ENCODE data around the gene SEC62. TPM values are rescaled to one million over a fixed set of nuclear protein-coding genes. Genes with fewer than 3 reads are reported as not detected.

SEC62 gene
- total RNA-seq, 1 donor from 2014 or later, result 94.6 TPM

DNA sequence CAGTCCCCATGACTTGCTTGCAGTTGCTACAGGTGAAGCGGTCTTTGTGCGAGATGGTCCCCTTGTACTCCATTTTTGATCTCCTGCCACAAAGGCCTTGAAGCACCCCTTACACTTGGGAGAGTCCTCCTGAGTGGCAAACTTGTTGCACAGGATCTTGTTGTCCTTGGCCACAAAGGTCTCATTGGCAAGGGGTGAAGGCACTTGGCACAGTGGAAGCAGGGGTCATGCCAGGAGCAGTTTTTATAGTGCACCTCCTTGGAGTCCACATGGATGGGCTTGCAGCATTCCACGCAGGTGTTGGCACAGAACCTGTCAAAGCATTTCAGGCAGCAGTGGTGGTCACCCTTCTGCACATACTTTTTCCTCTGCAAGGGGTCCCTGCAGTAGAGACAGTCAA lies 20.3 kb upstream of the SEC62 start:
- H3K4me1 Mint-ChIP-seq (ENCODE audit: low read depth), result peaks cover 5% of the 10 kb centered on the region
- H3K27me3 Mint-ChIP-seq, result peaks cover 6% of the 10 kb centered on the region
- no peaks in the 10 kb centered on the region for H3K9me3 Mint-ChIP-seq (ENCODE audit: low read depth)
- H3K36me3 Mint-ChIP-seq (ENCODE audit: insufficient read depth), result no peaks in the 10 kb centered on the region
- no peak overlapping the region for H3K4me3 Mint-ChIP-seq (ENCODE audit: low read depth)
- DNase-seq (ENCODE audit: low spot score, unreplicated experiment), result no peak
- H3K27ac Mint-ChIP-seq, result no peak overlapping the region
- TF ChIP-seq, protein P1, sequence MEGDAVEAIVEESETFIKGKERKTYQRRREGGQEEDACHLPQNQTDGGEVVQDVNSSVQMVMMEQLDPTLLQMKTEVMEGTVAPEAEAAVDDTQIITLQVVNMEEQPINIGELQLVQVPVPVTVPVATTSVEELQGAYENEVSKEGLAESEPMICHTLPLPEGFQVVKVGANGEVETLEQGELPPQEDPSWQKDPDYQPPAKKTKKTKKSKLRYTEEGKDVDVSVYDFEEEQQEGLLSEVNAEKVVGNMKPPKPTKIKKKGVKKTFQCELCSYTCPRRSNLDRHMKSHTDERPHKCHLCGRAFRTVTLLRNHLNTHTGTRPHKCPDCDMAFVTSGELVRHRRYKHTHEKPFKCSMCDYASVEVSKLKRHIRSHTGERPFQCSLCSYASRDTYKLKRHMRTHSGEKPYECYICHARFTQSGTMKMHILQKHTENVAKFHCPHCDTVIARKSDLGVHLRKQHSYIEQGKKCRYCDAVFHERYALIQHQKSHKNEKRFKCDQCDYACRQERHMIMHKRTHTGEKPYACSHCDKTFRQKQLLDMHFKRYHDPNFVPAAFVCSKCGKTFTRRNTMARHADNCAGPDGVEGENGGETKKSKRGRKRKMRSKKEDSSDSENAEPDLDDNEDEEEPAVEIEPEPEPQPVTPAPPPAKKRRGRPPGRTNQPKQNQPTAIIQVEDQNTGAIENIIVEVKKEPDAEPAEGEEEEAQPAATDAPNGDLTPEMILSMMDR (IDR thresholded peaks at IDR 0.05; ENCODE audit: unreplicated experiment), result no peak

DNA sequence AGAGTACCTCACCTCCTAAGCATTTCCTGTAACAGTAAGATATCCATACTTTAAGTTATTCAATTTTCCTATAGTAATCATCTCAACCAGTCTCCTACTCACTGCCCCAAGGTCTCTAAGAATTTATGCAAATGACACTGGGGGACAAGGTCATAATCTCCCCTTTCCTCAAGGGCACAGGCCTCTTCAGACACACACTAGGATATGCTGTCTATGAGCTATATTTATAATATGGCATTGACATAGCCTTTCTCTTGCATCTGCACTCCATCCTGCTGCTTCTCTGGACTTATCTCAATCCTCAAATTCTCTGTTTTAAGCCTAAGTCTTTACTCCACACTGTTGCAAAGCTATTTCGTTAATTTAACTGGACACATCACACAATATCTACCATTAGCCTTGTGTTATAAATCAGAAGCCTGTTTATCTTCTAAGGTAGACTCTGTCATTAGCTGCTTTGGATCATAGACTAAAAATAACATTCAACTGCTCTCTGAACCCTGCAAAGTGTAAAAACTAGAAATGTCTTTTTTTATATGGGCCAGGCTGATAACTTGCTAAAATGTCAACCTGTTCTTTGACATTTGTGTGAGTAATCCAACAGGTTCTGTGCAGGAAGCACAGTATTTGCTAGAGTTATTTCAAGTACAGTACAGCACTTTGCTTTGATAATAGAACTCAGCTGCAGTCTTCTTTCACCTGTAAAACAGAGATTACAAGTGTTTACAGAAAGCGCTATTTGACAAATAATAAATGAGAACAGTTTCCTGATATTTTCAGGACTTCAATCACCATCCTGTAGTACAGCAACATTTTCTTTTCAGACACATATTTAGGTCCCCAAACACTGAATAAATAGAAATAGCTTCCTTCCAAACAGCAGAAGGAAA lies 17.8 kb upstream of the SEC62 start:
- Mint-ChIP-seq H3K36me3 (ENCODE audit: insufficient read depth) (no peaks in the 10 kb centered on the region), H3K27ac (no peak overlapping the region), H3K4me3 (ENCODE audit: low read depth) (no peak overlapping the region), H3K27me3 (peaks cover 6% of the 10 kb centered on the region), H3K9me3 (ENCODE audit: low read depth) (no peaks in the 10 kb centered on the region), H3K4me1 (ENCODE audit: low read depth) (peaks cover 5% of the 10 kb centered on the region)
- TF ChIP-seq, protein P1 (IDR thresholded peaks at IDR 0.05; ENCODE audit: unreplicated experiment), result no peak
- DNase-seq (ENCODE audit: low spot score, unreplicated experiment), result no peak

DNA sequence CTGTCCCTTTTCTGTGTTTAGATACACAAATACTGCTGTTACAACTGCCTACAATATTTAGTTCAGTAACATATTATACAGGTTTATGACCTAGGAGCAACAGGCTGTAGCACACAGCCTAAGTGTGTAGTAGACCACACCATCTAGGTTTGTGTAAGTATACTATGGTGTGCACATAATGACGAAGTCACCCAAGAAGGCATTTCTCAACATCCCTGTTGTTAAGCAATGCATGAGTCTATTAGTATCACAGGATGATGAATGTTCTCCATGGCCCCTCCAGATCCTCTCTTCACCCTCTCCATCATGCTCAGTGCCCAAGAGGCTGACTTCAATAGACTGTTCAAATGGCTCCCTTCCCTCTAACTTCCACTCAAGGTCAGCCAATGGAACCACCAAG lies 14.6 kb upstream of the SEC62 start:
- no peak overlapping the region for H3K4me3 Mint-ChIP-seq (ENCODE audit: low read depth)
- DNase-seq (ENCODE audit: low spot score, unreplicated experiment), result no peak
- TF ChIP-seq, protein P1 (IDR thresholded peaks at IDR 0.05; ENCODE audit: unreplicated experiment), result no peak
- H3K9me3 Mint-ChIP-seq (ENCODE audit: low read depth), result no peaks in the 10 kb centered on the region
- H3K27ac Mint-ChIP-seq, result no peak overlapping the region
- H3K27me3 Mint-ChIP-seq, result peaks cover 7% of the 10 kb centered on the region
- peaks cover 5% of the 10 kb centered on the region for H3K4me1 Mint-ChIP-seq (ENCODE audit: low read depth)
- H3K36me3 Mint-ChIP-seq (ENCODE audit: insufficient read depth), result no peaks in the 10 kb centered on the region

DNA sequence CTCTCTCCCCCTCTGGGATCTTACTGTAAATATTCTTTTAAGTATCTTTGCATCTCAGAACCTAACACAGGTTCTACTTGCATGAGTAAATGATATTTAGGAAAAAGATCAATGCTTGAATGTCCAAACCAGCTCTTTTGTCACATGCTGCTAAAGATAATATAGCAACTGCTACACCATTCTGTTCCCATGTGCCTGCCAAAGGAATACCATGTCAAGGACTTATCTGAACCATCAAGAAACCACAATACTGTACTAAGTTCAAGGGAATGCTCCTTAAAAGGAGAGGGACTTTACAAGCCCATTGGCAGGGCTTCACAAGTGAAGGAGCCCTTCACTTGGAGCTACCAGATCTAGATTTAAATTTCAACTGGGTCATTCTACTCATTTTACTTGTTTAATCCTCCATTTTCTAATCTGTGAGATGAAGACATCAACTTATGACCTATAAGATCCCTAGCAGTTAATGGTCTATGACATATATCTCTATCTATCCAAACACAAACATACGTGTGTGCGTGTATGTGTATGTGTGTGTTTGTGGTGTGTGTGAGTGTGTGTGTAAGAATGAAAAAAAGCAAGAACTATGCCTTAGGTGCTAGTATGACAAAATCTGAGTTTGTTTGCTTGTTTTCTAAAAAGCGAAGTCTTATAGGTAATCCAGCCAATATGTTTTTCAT lies 13.0 kb upstream of the SEC62 start:
- Mint-ChIP-seq H3K9me3 (ENCODE audit: low read depth) (no peaks in the 10 kb centered on the region), H3K4me1 (ENCODE audit: low read depth) (peaks cover 5% of the 10 kb centered on the region), H3K4me3 (ENCODE audit: low read depth) (no peak overlapping the region), H3K27me3 (peaks cover 6% of the 10 kb centered on the region), H3K27ac (no peak overlapping the region), H3K36me3 (ENCODE audit: insufficient read depth) (no peaks in the 10 kb centered on the region)
- TF ChIP-seq, protein P1 (IDR thresholded peaks at IDR 0.05; ENCODE audit: unreplicated experiment), result no peak
- no peak for DNase-seq (ENCODE audit: low spot score, unreplicated experiment)

DNA sequence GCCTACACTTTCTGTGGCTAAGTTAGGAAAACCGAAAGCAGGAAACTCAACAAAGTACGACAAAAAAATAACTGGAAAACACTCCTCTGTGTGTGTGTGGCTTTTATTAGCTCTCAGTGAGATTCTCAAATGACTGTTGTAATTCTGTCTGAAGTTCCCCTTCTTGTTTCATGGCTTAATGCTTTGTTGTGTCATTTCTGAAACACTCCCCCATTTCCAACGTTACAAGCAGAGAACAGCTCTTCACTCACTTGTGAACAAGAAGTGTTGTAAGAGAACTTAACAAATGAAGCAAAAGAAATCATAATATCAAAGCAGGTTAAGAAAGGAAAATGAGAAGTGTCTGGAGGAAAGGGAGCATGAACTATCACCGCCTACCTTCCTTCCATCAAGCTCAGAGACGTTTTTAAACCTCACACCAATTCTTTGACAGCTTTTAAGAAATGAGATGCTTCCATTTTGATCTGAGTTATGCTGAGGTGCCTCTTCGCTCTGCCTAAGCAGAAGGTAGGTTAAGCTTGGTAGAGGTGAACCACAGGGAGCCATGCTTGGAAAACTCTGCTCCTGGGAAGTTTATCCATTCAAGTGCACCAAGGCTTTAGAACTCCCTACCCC lies 12.4 kb upstream of the SEC62 start:
- H3K4me1 Mint-ChIP-seq (ENCODE audit: low read depth), result peaks cover 1% of the 10 kb centered on the region
- H3K4me3 Mint-ChIP-seq (ENCODE audit: low read depth), result no peak overlapping the region
- H3K27me3 Mint-ChIP-seq, result peaks cover 7% of the 10 kb centered on the region
- no peaks in the 10 kb centered on the region for H3K9me3 Mint-ChIP-seq (ENCODE audit: low read depth)
- no peaks in the 10 kb centered on the region for H3K36me3 Mint-ChIP-seq (ENCODE audit: insufficient read depth)
- TF ChIP-seq, protein P1 (IDR thresholded peaks at IDR 0.05; ENCODE audit: unreplicated experiment), result no peak
- H3K27ac Mint-ChIP-seq, result no peak overlapping the region
- no peak for DNase-seq (ENCODE audit: low spot score, unreplicated experiment)

Data from progenitor cell of endocrine pancreas (in vitro differentiated cells).